OCI-LY3 (cell line): ENCODE results near the gene PCNX1.
"Not testable (repeated sequence)": the region's sequence is repeated elsewhere in the genome, so short reads cannot be mapped to it uniquely, and the experiment has no call there.

Experiments used
- H2AFZ ChIP-seq: fragments of 200-600, 300-600 bp; shearing (Covaris generic); 2 replicates; pipeline ENCODE4 v1.6.0; 2014; ENCODE audit warnings: antibody characterized with exemption, low read depth, low read length
- H3K27ac ChIP-seq: fragments of 200-600, 300-600 bp; sonication (generic); 2 replicates; pipeline ENCODE4 v1.5.1; 2014; ENCODE audit warnings: mild to moderate bottlenecking, low read length, moderate library complexity, mixed read lengths
- H3K27me3 ChIP-seq: fragments of 200-600, 300-600 bp; sonication (generic); 2 replicates; pipeline ENCODE4 v1.6.1; 2014; ENCODE audit warnings: low read depth, low read length, mixed read lengths
- H3K36me3 ChIP-seq: fragments of 200-600, 300-600 bp; sonication (generic); replicated peaks from 2 replicates; pipeline ENCODE3; 2014; ENCODE audit warnings: low read depth, low read length, mixed read lengths
- H3K4me1 ChIP-seq: fragments of 300-600, 200-600 bp; sonication (generic); 2 replicates; pipeline ENCODE4 v1.6.1; 2014; ENCODE audit warnings: low read length, mixed read lengths
- H3K4me2 ChIP-seq: fragments of 200-600, 300-600 bp; sonication (generic); 2 replicates; pipeline ENCODE4 v1.6.1; 2014; ENCODE audit warnings: low read length, mixed read lengths
- H3K4me3 ChIP-seq: fragments of 300-600, 200-600 bp; sonication (generic); 2 replicates; pipeline ENCODE4 v1.5.1; 2014; ENCODE audit warnings: antibody characterized with exemption, mild to moderate bottlenecking, low read length, moderate library complexity
- H3K79me2 ChIP-seq: fragments of 300-600, 200-600 bp; shearing (Covaris generic); 2 replicates; pipeline ENCODE4 v1.6.1; 2014; ENCODE audit warnings: mild to moderate bottlenecking, low read length, mixed read lengths
- H3K9ac ChIP-seq: fragments of 300-600, 200-600 bp; shearing (Covaris generic); 2 replicates; pipeline ENCODE4 v1.6.0; 2014; ENCODE audit warnings: mild to moderate bottlenecking, low read length, moderate library complexity
- H3K9me3 ChIP-seq: fragments of 200-600, 300-600 bp; shearing (Covaris generic); 2 replicates; pipeline ENCODE4 v1.6.1; 2014; ENCODE audit warnings: low read length, mixed read lengths; ENCODE audit not compliant: insufficient read depth
- H4K20me1 ChIP-seq: fragments of 200-600, 300-600 bp; sonication (generic); 2 replicates; pipeline ENCODE4 v1.6.1; 2016; ENCODE audit warnings: low read length, mixed read lengths; ENCODE audit not compliant: insufficient read depth
- CTCF ChIP-seq: fragments of 200-600, 300-600 bp; sonication (generic); IDR thresholded peaks from 2 replicates; pipeline ENCODE4 v1.5.1; 2014; ENCODE audit warnings: antibody characterized with exemption, low read length, low read depth
- EZH2phosphoT487 ChIP-seq: fragments of 200-600 bp; shearing (Covaris generic); IDR thresholded peaks from 2 replicates; pipeline ENCODE4 v1.6.1; 2018; ENCODE audit warnings: antibody characterized with exemption, mixed run types, low read depth

Gene PCNX1

GRCh38 chr14:70934502-70935134 lies 27.4 kb downstream of the PCNX1 start:
- H3K4me2 ChIP-seq, result peak overlapping the region; percentile 26
- H2AFZ ChIP-seq, result no peak overlapping the region
- H3K9me3 ChIP-seq, result no peaks in the 10 kb centered on the region
- no peaks in the 10 kb centered on the region for H3K27me3 ChIP-seq
- no peaks in the 10 kb centered on the region for H3K36me3 ChIP-seq
- H3K4me3 ChIP-seq, result no peak overlapping the region
- H3K9ac ChIP-seq, result no peak overlapping the region
- peaks cover 61% of the 10 kb centered on the region for H3K79me2 ChIP-seq
- TF ChIP-seq CTCF (no peak), EZH2phosphoT487 (no peak)
- peaks cover 15% of the 10 kb centered on the region for H3K4me1 ChIP-seq
- peaks cover 42% of the 10 kb centered on the region for H4K20me1 ChIP-seq
- H3K27ac ChIP-seq, result no peak overlapping the region

GRCh38 chr14:70935135-70935534 lies 27.9 kb downstream of the PCNX1 start:
- H3K4me2 ChIP-seq, result peak overlapping the region; percentile 26

GRCh38 chr14:70939693-70940092 lies 32.4 kb downstream of the PCNX1 start:
- H3K9ac ChIP-seq, H3K4me2 ChIP-seq, H2AFZ ChIP-seq, H3K4me3 ChIP-seq, H3K27me3 ChIP-seq, H3K27ac ChIP-seq, H4K20me1 ChIP-seq, H3K4me1 ChIP-seq: not testable (repeated sequence)
- H3K9me3 ChIP-seq, result peaks cover 11% of the 10 kb centered on the region; the same call in 1 of the 2 replicates
- peaks cover 16% of the 10 kb centered on the region for H3K36me3 ChIP-seq
- H3K79me2 ChIP-seq, result peaks cover 50% of the 10 kb centered on the region

More at GRCh38 chr14:70935135-70935534, 27.9 kb downstream of the PCNX1 start:
- Histone ChIP-seq H3K27ac (no peak overlapping the region), H3K9me3 (no peaks in the 10 kb centered on the region), H2AFZ (no peak overlapping the region), H3K4me3 (no peak overlapping the region), H3K4me1 (peaks cover 15% of the 10 kb centered on the region), H3K27me3 (no peaks in the 10 kb centered on the region), H4K20me1 (peaks cover 39% of the 10 kb centered on the region), H3K9ac (no peak overlapping the region), H3K36me3 (no peaks in the 10 kb centered on the region), H3K79me2 (peaks cover 57% of the 10 kb centered on the region)
- TF ChIP-seq CTCF (no peak), EZH2phosphoT487 (no peak)

- H3K9me3 ChIP-seq, result peaks cover 16% of the 10 kb centered on the region; the same call in 1 of the 2 replicates
- H3K4me3 ChIP-seq, H3K9ac ChIP-seq, H2AFZ ChIP-seq, H3K4me2 ChIP-seq, H4K20me1 ChIP-seq, H3K4me1 ChIP-seq, H3K27ac ChIP-seq, H3K27me3 ChIP-seq: not testable (repeated sequence)
- H3K36me3 ChIP-seq, result peaks cover 25% of the 10 kb centered on the region
- H3K79me2 ChIP-seq, result peaks cover 39% of the 10 kb centered on the region
These were observed 34.5 kb downstream of the PCNX1 start for GRCh38 chr14:70941637-70942341.

- Histone ChIP-seq H3K27ac (no peak overlapping the region), H4K20me1 (no peaks in the 10 kb centered on the region), H3K4me2 (no peak overlapping the region), H3K9me3 (peaks cover 16% of the 10 kb centered on the region; the same call in 1 of the 2 replicates), H3K9ac (no peak overlapping the region), H3K27me3 (no peaks in the 10 kb centered on the region), H3K79me2 (peaks cover 39% of the 10 kb centered on the region), H3K4me1 (no peaks in the 10 kb centered on the region), H2AFZ (no peak overlapping the region), H3K36me3 (peaks cover 30% of the 10 kb centered on the region), H3K4me3 (no peak overlapping the region)
- TF ChIP-seq CTCF (no peak), EZH2phosphoT487 (no peak)
These were observed 35.1 kb downstream of the PCNX1 start for GRCh38 chr14:70942342-70942706.

- Histone ChIP-seq H3K9me3 (peaks cover 16% of the 10 kb centered on the region; the same call in 1 of the 2 replicates), H3K36me3 (peaks cover 34% of the 10 kb centered on the region), H3K79me2 (peaks cover 39% of the 10 kb centered on the region)
- H3K4me1 ChIP-seq, H3K27ac ChIP-seq, H2AFZ ChIP-seq, H3K9ac ChIP-seq, H3K4me3 ChIP-seq, H3K4me2 ChIP-seq, H3K27me3 ChIP-seq, H4K20me1 ChIP-seq: not testable (repeated sequence)
These were observed 35.5 kb downstream of the PCNX1 start for GRCh38 chr14:70942721-70943120.
